ENCODE data around the gene SFXN4. TPM values are rescaled to one million over a fixed set of nuclear protein-coding genes. Genes with fewer than 3 reads are reported as not detected.
A peak's percentile ranks its signal among the peaks of the same experiment; 100 is the strongest.

The SFXN4 gene
- total RNA-seq, 1 experiment from 2014 or later = 15.4 TPM

- Histone ChIP-seq H3K79me2 (ENCODE audit: low read depth) (no peaks in the 10 kb centered on the region), H3K27ac (no peak overlapping the region), H3F3A (ENCODE audit: insufficient read depth, low read depth) (peaks cover 7% of the 10 kb centered on the region; the same call in 1 of the 2 replicates), H3K9me3 (ENCODE audit: insufficient read depth, low read depth) (no peaks in the 10 kb centered on the region), H3K4me1 (replicated peaks; ENCODE audit: insufficient read depth) (peaks cover 20% of the 10 kb centered on the region), H3K9me2 (ENCODE audit: insufficient read depth) (no peaks in the 10 kb centered on the region), H3K4me2 (no peak overlapping the region), H3K27me3 (ENCODE audit: insufficient read depth, low read depth) (no peaks in the 10 kb centered on the region), H4K20me1 (ENCODE audit: insufficient read depth) (no peaks in the 10 kb centered on the region), H3K36me3 (ENCODE audit: low read depth) (no peaks in the 10 kb centered on the region), H3K4me3 (no peak overlapping the region), H2AFZ (no peak overlapping the region)
- TF ChIP-seq CTCF (conservative IDR thresholded peaks at IDR 0.05) (peak; percentile 33; the same call in 1 of the 2 replicates), EZH2 (IDR thresholded peaks at IDR 0.05; ENCODE audit: low read depth) (no peak)
- ChIA-PET CTCF (no interaction called here), POLR2A (ENCODE audit: unreplicated experiment) (no interaction called here)
- no peak for DNase-seq
- no TSS peak for BruUV-seq (replicated peaks)
- intact Hi-C loops (cut with micrococcal nuclease; ENCODE audit: unreplicated experiment) = loop anchor here (2.0 to 10.0 kb wide), 3 partner anchors 290 to 634 kb away; partner anchors contain the start of gene RGS10
These were observed 32.9 kb upstream of the SFXN4 start for GRCh38 chr10:119198438-119198837.

- Histone ChIP-seq H3K36me3 (ENCODE audit: low read depth) (no peaks in the 10 kb centered on the region), H3K4me1 (replicated peaks; ENCODE audit: insufficient read depth) (peaks cover 15% of the 10 kb centered on the region), H3K79me2 (ENCODE audit: low read depth) (no peaks in the 10 kb centered on the region), H2AFZ (no peak overlapping the region), H4K20me1 (ENCODE audit: insufficient read depth) (no peaks in the 10 kb centered on the region), H3K27ac (no peak overlapping the region), H3K4me3 (no peak overlapping the region), H3K4me2 (no peak overlapping the region), H3K27me3 (ENCODE audit: insufficient read depth, low read depth) (no peaks in the 10 kb centered on the region), H3F3A (ENCODE audit: insufficient read depth, low read depth) (peaks cover 2% of the 10 kb centered on the region; the same call in 1 of the 2 replicates), H3K9me3 (ENCODE audit: insufficient read depth, low read depth) (no peaks in the 10 kb centered on the region), H3K9me2 (ENCODE audit: insufficient read depth) (no peaks in the 10 kb centered on the region)
- intact Hi-C loops (cut with micrococcal nuclease; ENCODE audit: unreplicated experiment) = loop anchor here (2.0 to 10.0 kb wide), 3 partner anchors 291 to 633 kb away; partner anchors contain the start of gene RGS10
- DNase-seq = peak in 1 of 2 experiments; percentile 68
- ChIA-PET POLR2A (ENCODE audit: unreplicated experiment) (interaction anchor here (0.6 kb wide), 1 partner anchor 345 kb away, joined by 4 read pairs; the partner anchor contains the start of gene RGS10), CTCF (no interaction called here)
- BruUV-seq (replicated peaks) = no TSS peak
- TF ChIP-seq EZH2 (IDR thresholded peaks at IDR 0.05; ENCODE audit: low read depth) (no peak), CTCF (conservative IDR thresholded peaks at IDR 0.05) (no peak)
These were observed 32.4 kb upstream of the SFXN4 start for GRCh38 chr10:119197921-119198320.

- no peak overlapping the region for H3K27ac ChIP-seq
- intact Hi-C loops (cut with micrococcal nuclease; ENCODE audit: unreplicated experiment) = loop anchor here (10.0 kb wide), 1 partner anchor 627 kb away; no protein-coding TSS in a partner anchor
- no peaks in the 10 kb centered on the region for H4K20me1 ChIP-seq (ENCODE audit: insufficient read depth)
- peak; percentile 40 to 54 for DNase-seq
- H3K36me3 ChIP-seq (ENCODE audit: low read depth) = no peaks in the 10 kb centered on the region
- peaks cover 14% of the 10 kb centered on the region; the same call in 1 of the 2 replicates for H3F3A ChIP-seq (ENCODE audit: insufficient read depth, low read depth)
- H3K9me2 ChIP-seq (ENCODE audit: insufficient read depth) = no peaks in the 10 kb centered on the region
- no peaks in the 10 kb centered on the region for H3K9me3 ChIP-seq (ENCODE audit: insufficient read depth, low read depth)
- H2AFZ ChIP-seq = no peak overlapping the region
- ChIA-PET POLR2A (ENCODE audit: unreplicated experiment) (interaction anchor here (0.6 kb wide), 1 partner anchor 350 kb away, joined by 3 read pairs; the partner anchor contains the start of gene RGS10), CTCF (no interaction called here)
- peaks cover 9% of the 10 kb centered on the region for H3K4me1 ChIP-seq (replicated peaks; ENCODE audit: insufficient read depth)
- no peak overlapping the region for H3K4me3 ChIP-seq
- no peak for TF ChIP-seq EZH2 (IDR thresholded peaks at IDR 0.05; ENCODE audit: low read depth)
- no peak for TF ChIP-seq CTCF (conservative IDR thresholded peaks at IDR 0.05)
- no peak overlapping the region for H3K4me2 ChIP-seq
- no peaks in the 10 kb centered on the region for H3K79me2 ChIP-seq (ENCODE audit: low read depth)
- BruUV-seq (replicated peaks) = no TSS peak
- H3K27me3 ChIP-seq (ENCODE audit: insufficient read depth, low read depth) = no peaks in the 10 kb centered on the region
These were observed 26.4 kb upstream of the SFXN4 start for GRCh38 chr10:119191881-119192280.

Data from PC-9 (cell line).